ENCODE measurements around the gene PLPP7.

The PLPP7 gene

GRCh38 chr9:131291795-131292315 lies 2.3 kb downstream of the PLPP7 start:
- no peaks in the 10 kb centered on the region for H3K9me3 ChIP-seq (ENCODE audit: control insufficient read depth, low read length)
- H3K36me3 ChIP-seq (ENCODE audit: control insufficient read depth, insufficient read depth, low read length), result no peaks in the 10 kb centered on the region
- H3K4me3 ChIP-seq (ENCODE audit: insufficient read depth, low read depth, low read length, poor library complexity, severe bottlenecking), result no peak overlapping the region
- H3K27me3 ChIP-seq (replicated peaks; ENCODE audit: control insufficient read depth, insufficient read depth, low read length, poor library complexity, severe bottlenecking), result no peaks in the 10 kb centered on the region
- H3K27ac ChIP-seq (ENCODE audit: insufficient read depth, low read length, poor library complexity, severe bottlenecking), result no peak overlapping the region
- no peaks in the 10 kb centered on the region for H3K4me1 ChIP-seq (ENCODE audit: control insufficient read depth, insufficient read depth, low read length, poor library complexity, severe bottlenecking)
- DNase-seq, result no peak

GRCh38 chr9:131292937-131293336 lies 3.4 kb downstream of the PLPP7 start:
- Histone ChIP-seq H3K36me3 (ENCODE audit: control insufficient read depth, insufficient read depth, low read length) (no peaks in the 10 kb centered on the region), H3K9me3 (ENCODE audit: control insufficient read depth, low read length) (no peaks in the 10 kb centered on the region), H3K27ac (ENCODE audit: insufficient read depth, low read length, poor library complexity, severe bottlenecking) (no peak overlapping the region), H3K4me1 (ENCODE audit: control insufficient read depth, insufficient read depth, low read length, poor library complexity, severe bottlenecking) (no peaks in the 10 kb centered on the region), H3K4me3 (ENCODE audit: insufficient read depth, low read depth, low read length, poor library complexity, severe bottlenecking) (no peak overlapping the region), H3K27me3 (replicated peaks; ENCODE audit: control insufficient read depth, insufficient read depth, low read length, poor library complexity, severe bottlenecking) (no peaks in the 10 kb centered on the region)
- DNase-seq, result no peak

GRCh38 chr9:131296460-131296859 lies 6.9 kb downstream of the PLPP7 start:
- no peak overlapping the region for H3K4me3 ChIP-seq (ENCODE audit: insufficient read depth, low read depth, low read length, poor library complexity, severe bottlenecking)
- H3K4me1 ChIP-seq (ENCODE audit: control insufficient read depth, insufficient read depth, low read length, poor library complexity, severe bottlenecking), result no peaks in the 10 kb centered on the region
- H3K36me3 ChIP-seq (ENCODE audit: control insufficient read depth, insufficient read depth, low read length), result no peaks in the 10 kb centered on the region
- no peak for DNase-seq
- H3K27me3 ChIP-seq (replicated peaks; ENCODE audit: control insufficient read depth, insufficient read depth, low read length, poor library complexity, severe bottlenecking), result no peaks in the 10 kb centered on the region
- H3K27ac ChIP-seq (ENCODE audit: insufficient read depth, low read length, poor library complexity, severe bottlenecking), result no peak overlapping the region
- H3K9me3 ChIP-seq (ENCODE audit: control insufficient read depth, low read length), result no peaks in the 10 kb centered on the region

- Histone ChIP-seq H3K4me1 (ENCODE audit: control insufficient read depth, insufficient read depth, low read length, poor library complexity, severe bottlenecking) (no peaks in the 10 kb centered on the region), H3K27ac (ENCODE audit: insufficient read depth, low read length, poor library complexity, severe bottlenecking) (no peak overlapping the region), H3K27me3 (replicated peaks; ENCODE audit: control insufficient read depth, insufficient read depth, low read length, poor library complexity, severe bottlenecking) (no peaks in the 10 kb centered on the region), H3K36me3 (ENCODE audit: control insufficient read depth, insufficient read depth, low read length) (no peaks in the 10 kb centered on the region), H3K4me3 (ENCODE audit: insufficient read depth, low read depth, low read length, poor library complexity, severe bottlenecking) (no peak overlapping the region), H3K9me3 (ENCODE audit: control insufficient read depth, low read length) (no peaks in the 10 kb centered on the region)
- DNase-seq, result no peak
Measured at GRCh38 chr9:131296906-131297500, 7.5 kb downstream of the PLPP7 start.

GRCh38 chr9:131297903-131298302 lies 8.4 kb downstream of the PLPP7 start:
- no peak for DNase-seq
- Histone ChIP-seq H3K9me3 (ENCODE audit: control insufficient read depth, low read length) (no peaks in the 10 kb centered on the region), H3K27me3 (replicated peaks; ENCODE audit: control insufficient read depth, insufficient read depth, low read length, poor library complexity, severe bottlenecking) (no peaks in the 10 kb centered on the region), H3K4me3 (ENCODE audit: insufficient read depth, low read depth, low read length, poor library complexity, severe bottlenecking) (no peak overlapping the region), H3K27ac (ENCODE audit: insufficient read depth, low read length, poor library complexity, severe bottlenecking) (no peak overlapping the region), H3K4me1 (ENCODE audit: control insufficient read depth, insufficient read depth, low read length, poor library complexity, severe bottlenecking) (no peaks in the 10 kb centered on the region), H3K36me3 (ENCODE audit: control insufficient read depth, insufficient read depth, low read length) (no peaks in the 10 kb centered on the region)

- no peaks in the 10 kb centered on the region for H3K9me3 ChIP-seq (ENCODE audit: control insufficient read depth, low read length)
Measured at GRCh38 chr9:131298341-131298740, 8.8 kb downstream of the PLPP7 start.

GRCh38 chr9:131298816-131299215 lies 9.3 kb downstream of the PLPP7 start:
- no peaks in the 10 kb centered on the region for H3K36me3 ChIP-seq (ENCODE audit: control insufficient read depth, insufficient read depth, low read length)
- no peak overlapping the region for H3K4me3 ChIP-seq (ENCODE audit: insufficient read depth, low read depth, low read length, poor library complexity, severe bottlenecking)
- H3K27ac ChIP-seq (ENCODE audit: insufficient read depth, low read length, poor library complexity, severe bottlenecking), result no peak overlapping the region
- no peaks in the 10 kb centered on the region for H3K9me3 ChIP-seq (ENCODE audit: control insufficient read depth, low read length)
- no peak for DNase-seq
- H3K27me3 ChIP-seq (replicated peaks; ENCODE audit: control insufficient read depth, insufficient read depth, low read length, poor library complexity, severe bottlenecking), result no peaks in the 10 kb centered on the region
- H3K4me1 ChIP-seq (ENCODE audit: control insufficient read depth, insufficient read depth, low read length, poor library complexity, severe bottlenecking), result no peaks in the 10 kb centered on the region

More at GRCh38 chr9:131298341-131298740, 8.8 kb downstream of the PLPP7 start:
- no peaks in the 10 kb centered on the region for H3K4me1 ChIP-seq (ENCODE audit: control insufficient read depth, insufficient read depth, low read length, poor library complexity, severe bottlenecking)
- H3K4me3 ChIP-seq (ENCODE audit: insufficient read depth, low read depth, low read length, poor library complexity, severe bottlenecking), result no peak overlapping the region
- no peaks in the 10 kb centered on the region for H3K36me3 ChIP-seq (ENCODE audit: control insufficient read depth, insufficient read depth, low read length)
- no peak overlapping the region for H3K27ac ChIP-seq (ENCODE audit: insufficient read depth, low read length, poor library complexity, severe bottlenecking)
- no peak for DNase-seq
- no peaks in the 10 kb centered on the region for H3K27me3 ChIP-seq (replicated peaks; ENCODE audit: control insufficient read depth, insufficient read depth, low read length, poor library complexity, severe bottlenecking)

- Histone ChIP-seq H3K27ac (ENCODE audit: insufficient read depth, low read length, poor library complexity, severe bottlenecking) (no peak overlapping the region), H3K27me3 (replicated peaks; ENCODE audit: control insufficient read depth, insufficient read depth, low read length, poor library complexity, severe bottlenecking) (no peaks in the 10 kb centered on the region), H3K36me3 (ENCODE audit: control insufficient read depth, insufficient read depth, low read length) (no peaks in the 10 kb centered on the region), H3K9me3 (ENCODE audit: control insufficient read depth, low read length) (no peaks in the 10 kb centered on the region), H3K4me3 (ENCODE audit: insufficient read depth, low read depth, low read length, poor library complexity, severe bottlenecking) (no peak overlapping the region), H3K4me1 (ENCODE audit: control insufficient read depth, insufficient read depth, low read length, poor library complexity, severe bottlenecking) (no peaks in the 10 kb centered on the region)
- no peak for DNase-seq
Measured at GRCh38 chr9:131299346-131299960, 9.9 kb downstream of the PLPP7 start.

- Histone ChIP-seq H3K4me3 (ENCODE audit: insufficient read depth, low read depth, low read length, poor library complexity, severe bottlenecking) (no peak overlapping the region), H3K27me3 (replicated peaks; ENCODE audit: control insufficient read depth, insufficient read depth, low read length, poor library complexity, severe bottlenecking) (no peaks in the 10 kb centered on the region), H3K9me3 (ENCODE audit: control insufficient read depth, low read length) (no peaks in the 10 kb centered on the region), H3K27ac (ENCODE audit: insufficient read depth, low read length, poor library complexity, severe bottlenecking) (no peak overlapping the region), H3K36me3 (ENCODE audit: control insufficient read depth, insufficient read depth, low read length) (no peaks in the 10 kb centered on the region), H3K4me1 (ENCODE audit: control insufficient read depth, insufficient read depth, low read length, poor library complexity, severe bottlenecking) (no peaks in the 10 kb centered on the region)
- DNase-seq, result no peak
Measured at GRCh38 chr9:131299961-131300347, 10.4 kb downstream of the PLPP7 start.

- H3K4me3 ChIP-seq (ENCODE audit: insufficient read depth, low read depth, low read length, poor library complexity, severe bottlenecking), result no peak overlapping the region
- no peaks in the 10 kb centered on the region for H3K4me1 ChIP-seq (ENCODE audit: control insufficient read depth, insufficient read depth, low read length, poor library complexity, severe bottlenecking)
- no peak overlapping the region for H3K27ac ChIP-seq (ENCODE audit: insufficient read depth, low read length, poor library complexity, severe bottlenecking)
- no peak for DNase-seq
- H3K27me3 ChIP-seq (replicated peaks; ENCODE audit: control insufficient read depth, insufficient read depth, low read length, poor library complexity, severe bottlenecking), result no peaks in the 10 kb centered on the region
- no peaks in the 10 kb centered on the region for H3K9me3 ChIP-seq (ENCODE audit: control insufficient read depth, low read length)
- H3K36me3 ChIP-seq (ENCODE audit: control insufficient read depth, insufficient read depth, low read length), result no peaks in the 10 kb centered on the region
Measured at GRCh38 chr9:131300444-131300843, 10.9 kb downstream of the PLPP7 start.

Data from effector memory CD4-positive, alpha-beta T cell (primary cell).